K562 (cell line): ENCODE measurements around the gene KPNB1. TPM values are rescaled to one million over a fixed set of nuclear protein-coding genes. Genes with fewer than 3 reads are reported as not detected.

ENCODE experiments used
- ATAC-seq: fragments of 200-7000 bp; cut with Tn5 transposase; 3 replicates; pipeline ENCODE4 v1.9.1; 2020; ENCODE audit warnings: moderate library complexity
- BruUV-seq: library from RNA; stranded (reverse); fragments of 400-500 nt; replicated peaks from 2 replicates; lab custom pipeline; 2021; lab: Mats Ljungman, UMichigan
- CTCF ChIA-PET: fragments of 300-600 bp; formaldehyde crosslinking; extraction: SDS; loops from one replicate; lab custom pipeline; 2021; ENCODE audit warnings: low intra/inter-chr PET ratio; lab: Yijun Ruan, JAX
- POLR2A ChIA-PET: fragments of 300-600, 350-650 bp; sonication (Branson Sonifier 250); formaldehyde crosslinking; extraction: SDS; loops from one replicate; lab custom pipeline; 2021; ENCODE audit warnings: antibody characterized with exemption, inconsistent platforms; lab: Yijun Ruan, JAX
- DNase-seq, 4 experiments: peaks; one replicate each; pipeline versions ENCODE4 v3.0.0 to v3.0.0-alpha.2; 2011 to 2018; ENCODE audit warnings: low spot score in 3 of 4, mixed read lengths in 3 of 4; ENCODE audit errors: extremely low read depth in 1 of 4
- FAIRE-seq: peaks from 2 replicates; lab custom pipeline; 2011; peaks lifted over from hg19 to GRCh38; lab: Jason Lieb, UNC
- H2AFZ ChIP-seq: 2 replicates; pipeline ENCODE4 v1.6.0; 2011; ENCODE audit warnings: low read depth, low read length, control low read depth, inconsistent platforms
- H3K27ac ChIP-seq: fragments of 200-600 bp; 3 replicates; pipeline ENCODE4 v1.8.0; 2011; ENCODE audit warnings: low read depth, mild to moderate bottlenecking, control low read depth, inconsistent platforms, low read length, moderate library complexity, mixed read lengths; ENCODE audit errors: extremely low read depth
- H3K27me3 ChIP-seq, 2 experiments: fragments of 300-600 bp in 1 of 2; 2 replicates in 1 of 2; 3 replicates in 1 of 2; pipeline versions ENCODE4 v1.6.0 to v1.8.0; 2011; ENCODE audit warnings: inconsistent platforms in 2 of 2, low read length in 2 of 2, mild to moderate bottlenecking in 1 of 2, mixed read lengths in 1 of 2, moderate library complexity in 1 of 2; ENCODE audit not compliant: control insufficient read depth in 2 of 2, insufficient read depth in 2 of 2
- H3K36me3 ChIP-seq: fragments of 300-600 bp; 3 replicates; pipeline ENCODE4 v1.8.0; 2011; ENCODE audit warnings: mild to moderate bottlenecking, low read length, inconsistent platforms; ENCODE audit not compliant: control insufficient read depth, insufficient read depth
- H3K4me1 ChIP-seq, 2 experiments: fragments of 200-600 bp in 1 of 2; replicated peaks in 1 of 2; 2 replicates in 1 of 2; 3 replicates in 1 of 2; pipeline versions ENCODE4 v1.5.1 to v1.8.0; 2011; ENCODE audit warnings: inconsistent platforms in 2 of 2, low read length in 2 of 2, mild to moderate bottlenecking in 1 of 2, mixed read lengths in 1 of 2, moderate library complexity in 1 of 2; ENCODE audit not compliant: control insufficient read depth in 2 of 2, insufficient read depth in 2 of 2
- H3K4me2 ChIP-seq: 2 replicates; pipeline ENCODE4 v1.6.1; 2011; ENCODE audit warnings: low read length, control low read depth, inconsistent platforms, mixed read lengths; ENCODE audit not compliant: insufficient read depth
- H3K4me3 ChIP-seq: fragments of 200-600 bp; sonication (generic), shearing (Covaris generic); 2 replicates; pipeline ENCODE4 v1.5.1; 2016; ENCODE audit warnings: control low read depth, inconsistent platforms
- H3K79me2 ChIP-seq: fragments of 200-600 bp; 3 replicates; pipeline ENCODE4 v1.8.0; 2011; ENCODE audit warnings: low read length, inconsistent platforms; ENCODE audit not compliant: control insufficient read depth, insufficient read depth
- H3K9ac ChIP-seq, 2 experiments: 2 replicates each; pipeline versions ENCODE4 v1.6.0 to v1.6.1; 2011; ENCODE audit warnings: low read depth in 2 of 2, low read length in 2 of 2, control low read depth in 1 of 2, inconsistent platforms in 1 of 2, mild to moderate bottlenecking in 1 of 2, mixed read lengths in 1 of 2; ENCODE audit not compliant: insufficient read depth in 1 of 2
- H3K9me1 ChIP-seq: one replicate; pipeline ENCODE4 v1.6.0; 2011; ENCODE audit warnings: inconsistent platforms, mild to moderate bottlenecking, low read length, moderate library complexity; ENCODE audit not compliant: control insufficient read depth, insufficient read depth
- H3K9me3 ChIP-seq: replicated peaks from 2 replicates; pipeline ENCODE4 v1.5.1; 2011; ENCODE audit warnings: low read depth, low read length, inconsistent platforms; ENCODE audit not compliant: control insufficient read depth, insufficient read depth
- H4K20me1 ChIP-seq: replicated peaks from 2 replicates; pipeline ENCODE4 v1.6.1; 2011; ENCODE audit warnings: low read length, inconsistent platforms, mixed read lengths; ENCODE audit not compliant: control insufficient read depth, insufficient read depth
- GABPA ChIP-seq: fragments of 200-800 bp; sonication (Bioruptor generic); conservative IDR thresholded peaks from 2 replicates; pipeline ENCODE4 v1.6.1; 2016; ENCODE audit warnings: low read depth, missing genetic modification characterization, missing compliant biosample characterization
- HMGN3 ChIP-seq: IDR thresholded peaks from 2 replicates; pipeline ENCODE4 v1.6.1; 2011; ENCODE audit warnings: borderline replicate concordance, low read depth, mild to moderate bottlenecking, mixed read lengths, low read length; ENCODE audit not compliant: insufficient read length; ENCODE audit errors: extremely low read depth
- HNRNPLL ChIP-seq: fragments of 200-400 bp; formaldehyde crosslinking; IDR thresholded peaks from 2 replicates; pipeline ENCODE4 v1.6.1; 2017; ENCODE audit warnings: low read length, low read depth, mild to moderate bottlenecking; ENCODE audit not compliant: poor library complexity, severe bottlenecking
- JUN ChIP-seq, 2 experiments: sonication (generic) in 1 of 2; formaldehyde crosslinking in 1 of 2; IDR thresholded peaks; 2 replicates each; pipeline versions ENCODE4 v1.6.1 to v1.8.0; 2012 to 2022; ENCODE audit warnings: borderline replicate concordance in 2 of 2, mild to moderate bottlenecking in 2 of 2, improper control_type of control experiment in 1 of 2, low read depth in 1 of 2, low read length in 1 of 2, missing genetic modification reagents in 1 of 2
- NCOA6 ChIP-seq: fragments of 450-650 bp; IDR thresholded peaks from 2 replicates; pipeline ENCODE4 v1.6.1; 2017; ENCODE audit warnings: mild to moderate bottlenecking
- PPARD ChIP-seq: fragments of 250-450 bp; sonication (Bioruptor Pico); IDR thresholded peaks from 2 replicates; pipeline ENCODE4 v1.8.0; 2022; ENCODE audit warnings: inconsistent platforms, mild to moderate bottlenecking, moderate library complexity
- SAP30 ChIP-seq: fragments of 200-600 bp; sonication (generic); IDR thresholded peaks from 2 replicates; pipeline ENCODE4 v1.6.1; 2012; ENCODE audit warnings: borderline replicate concordance, low read depth, mild to moderate bottlenecking, moderate library complexity, low read length, control low read depth, inconsistent platforms; ENCODE audit not compliant: insufficient read depth, poor library complexity, severe bottlenecking
- SIN3A ChIP-seq, 2 experiments: fragments of 150-350 bp in 1 of 2; IDR thresholded peaks; 2 replicates each; pipeline ENCODE4 v1.6.1; 2011 to 2016; ENCODE audit warnings: borderline replicate concordance in 2 of 2, low read depth in 2 of 2, low read length in 2 of 2, mild to moderate bottlenecking in 2 of 2, moderate library complexity in 2 of 2; ENCODE audit not compliant: control insufficient read depth in 1 of 2
- SLC30A9 ChIP-seq: fragments of 250-450 bp; sonication (Bioruptor Pico); IDR thresholded peaks from 2 replicates; pipeline ENCODE4 v1.8.0; 2022; ENCODE audit warnings: mild to moderate bottlenecking, moderate library complexity
- ZBTB7A ChIP-seq: IDR thresholded peaks from 2 replicates; pipeline ENCODE4 v1.6.1; 2011; ENCODE audit warnings: low read depth, mild to moderate bottlenecking, low read length, moderate library complexity, borderline replicate concordance; ENCODE audit not compliant: control insufficient read depth
- ZNF12 ChIP-seq: sonication (generic); formaldehyde crosslinking; IDR thresholded peaks from 2 replicates; pipeline ENCODE4 v1.4.0; 2020; ENCODE audit warnings: mild to moderate bottlenecking, missing genetic modification reagents
- ZNF197 ChIP-seq: fragments of 200-800 bp; sonication (Bioruptor generic); IDR thresholded peaks from 2 replicates; pipeline ENCODE4 v1.6.1; 2016; ENCODE audit warnings: low read depth, missing genetic modification characterization, missing compliant biosample characterization
- ZNF354B ChIP-seq: fragments of 250-450 bp; sonication (Bioruptor Pico); IDR thresholded peaks from 2 replicates; pipeline ENCODE4 v1.4.0; 2020
- ZSCAN29 ChIP-seq: fragments of 450-650 bp; IDR thresholded peaks from 2 replicates; pipeline ENCODE4 v1.6.1; 2017
- WGBS: fragments of 100-300 bp; shearing (Covaris generic); methylation state at CpG from one replicate; pipeline ENCODE4 v1.1.6; 2016; ENCODE audit warnings: low coverage, mixed read lengths; ENCODE audit not compliant: insufficient coverage; ENCODE audit errors: missing lambda C conversion rate; 5-methylcytosine and 5-hydroxymethylcytosine counted together
- in situ Hi-C: fragments of 300-500 bp; cut with MboI; formaldehyde crosslinking; loops from 4 replicates; pipeline ENCODE4 v1.15.0; 2018; ENCODE audit warnings: inconsistent platforms, mixed read lengths
- intact Hi-C: fragments of 100-400 bp; cut with micrococcal nuclease; formaldehyde crosslinking; loops from 2 replicates; pipeline ENCODE4 v1.14.2; 2022
- polyA plus RNA-seq, 8 experiments: library from polyadenylated mRNA; depleted of rRNA in 4 of 8; stranded (reverse) in 5 of 8; unstranded in 3 of 8; fragments of >200 nt; fragmentation: Nextera tagmentation in 2 of 8; fragmentation: Illumina TruSeq in 1 of 8; extraction: Ambion mirVana in 2 of 8; extraction: Trizol in 1 of 8; gene quantifications; 2 replicates each; pipeline versions ENCODE4 v1.2.1 to v1.2.3, GENCODE V29; 2011 to 2014; ENCODE audit warnings: inconsistent platforms in 1 of 8, missing spikeins in 1 of 8
- total RNA-seq, 7 experiments: library from RNA; depleted of rRNA in 6 of 7; stranded (reverse); fragments of >200 nt in 6 of 7; fragmentation: Illumina TruSeq in 2 of 7; extraction: Trizol in 2 of 7; gene quantifications; 2 replicates each; pipeline versions ENCODE4 v1.2.1 to v1.2.3, GENCODE V29; 2011 to 2021; ENCODE audit warnings: low replicate concordance in 1 of 7
- TF ChIP-seq, protein P1 (sequence below): fragments of 450-650 bp; formaldehyde crosslinking; conservative IDR thresholded peaks from 2 replicates; pipeline ENCODE4 v1.4.0; 2022; ENCODE audit warnings: mild to moderate bottlenecking, missing genetic modification characterization
- TF ChIP-seq, protein P2 (sequence below): fragments of 250-450 bp; sonication (Bioruptor Pico); IDR thresholded peaks from 2 replicates; pipeline ENCODE4 v1.5.0; 2022; ENCODE audit warnings: mild to moderate bottlenecking

Gene KPNB1
- total and polyA plus RNA-seq, 9 of the 15 experiments (the other 6 are each of a cell fraction or from before 2014, with no cell fraction given), result 154 to 622 (median 354) TPM

DNA sequence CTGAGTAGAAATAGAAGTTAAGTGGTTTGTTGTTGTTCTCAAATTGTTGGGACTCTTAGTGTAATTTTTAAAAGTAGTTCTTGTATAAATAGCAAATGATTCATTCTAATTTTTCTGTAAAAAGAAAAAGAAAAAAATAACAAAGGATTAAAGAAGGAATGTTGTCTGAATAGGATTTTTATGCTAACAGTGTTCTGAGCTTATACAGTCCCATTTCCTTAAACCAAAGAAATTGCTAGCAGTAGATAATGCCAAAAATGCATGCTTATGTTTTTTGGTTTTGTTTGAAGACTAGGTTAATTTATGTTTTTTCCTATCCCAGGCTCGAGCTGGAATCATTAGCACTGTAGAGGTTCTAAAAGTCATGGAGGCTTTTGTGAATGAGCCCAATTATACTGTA is 44.7 kb upstream of the KPNB1 start:
- TF ChIP-seq SLC30A9 (CRISPR knock-in tag) (no peak), NCOA6 (no peak), SIN3A (IDR thresholded peaks at IDR 0.05; ENCODE audit: borderline replicate concordance in 2 of 2, control insufficient read depth in 1 of 2, low read depth in 2 of 2, low read length in 2 of 2) (no peak), SAP30 (no peak), ZNF12 (CRISPR knock-in tag) (no peak), ZBTB7A (no peak), JUN (IDR thresholded peaks at IDR 0.05; ENCODE audit: borderline replicate concordance, low read depth, low read length) (no peak), JUN (CRISPR knock-in tag; IDR thresholded peaks at IDR 0.05; ENCODE audit: borderline replicate concordance) (no peak), ZNF197 (no peak), PPARD (CRISPR knock-in tag) (no peak), GABPA (tag) (no peak), HMGN3 (no peak), ZNF354B (CRISPR knock-in tag) (no peak), HNRNPLL (no peak), ZSCAN29 (no peak)
- TF ChIP-seq, protein P1, sequence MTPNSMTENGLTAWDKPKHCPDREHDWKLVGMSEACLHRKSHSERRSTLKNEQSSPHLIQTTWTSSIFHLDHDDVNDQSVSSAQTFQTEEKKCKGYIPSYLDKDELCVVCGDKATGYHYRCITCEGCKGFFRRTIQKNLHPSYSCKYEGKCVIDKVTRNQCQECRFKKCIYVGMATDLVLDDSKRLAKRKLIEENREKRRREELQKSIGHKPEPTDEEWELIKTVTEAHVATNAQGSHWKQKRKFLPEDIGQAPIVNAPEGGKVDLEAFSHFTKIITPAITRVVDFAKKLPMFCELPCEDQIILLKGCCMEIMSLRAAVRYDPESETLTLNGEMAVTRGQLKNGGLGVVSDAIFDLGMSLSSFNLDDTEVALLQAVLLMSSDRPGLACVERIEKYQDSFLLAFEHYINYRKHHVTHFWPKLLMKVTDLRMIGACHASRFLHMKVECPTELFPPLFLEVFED (CRISPR knock-in tag), result no peak
- TF ChIP-seq, protein P2, sequence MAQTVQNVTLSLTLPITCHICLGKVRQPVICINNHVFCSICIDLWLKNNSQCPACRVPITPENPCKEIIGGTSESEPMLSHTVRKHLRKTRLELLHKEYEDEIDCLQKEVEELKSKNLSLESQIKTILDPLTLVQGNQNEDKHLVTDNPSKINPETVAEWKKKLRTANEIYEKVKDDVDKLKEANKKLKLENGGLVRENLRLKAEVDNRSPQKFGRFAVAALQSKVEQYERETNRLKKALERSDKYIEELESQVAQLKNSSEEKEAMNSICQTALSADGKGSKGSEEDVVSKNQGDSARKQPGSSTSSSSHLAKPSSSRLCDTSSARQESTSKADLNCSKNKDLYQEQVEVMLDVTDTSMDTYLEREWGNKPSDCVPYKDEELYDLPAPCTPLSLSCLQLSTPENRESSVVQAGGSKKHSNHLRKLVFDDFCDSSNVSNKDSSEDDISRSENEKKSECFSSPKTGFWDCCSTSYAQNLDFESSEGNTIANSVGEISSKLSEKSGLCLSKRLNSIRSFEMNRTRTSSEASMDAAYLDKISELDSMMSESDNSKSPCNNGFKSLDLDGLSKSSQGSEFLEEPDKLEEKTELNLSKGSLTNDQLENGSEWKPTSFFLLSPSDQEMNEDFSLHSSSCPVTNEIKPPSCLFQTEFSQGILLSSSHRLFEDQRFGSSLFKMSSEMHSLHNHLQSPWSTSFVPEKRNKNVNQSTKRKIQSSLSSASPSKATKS (CRISPR knock-in tag), result no peak
- Histone ChIP-seq H3K9ac (no peak overlapping the region), H3K36me3 (peaks cover 71% of the 10 kb centered on the region), H3K79me2 (no peaks in the 10 kb centered on the region), H3K27me3 (no peaks in the 10 kb centered on the region), H4K20me1 (no peaks in the 10 kb centered on the region), H3K4me3 (no peak overlapping the region), H3K4me1 (no peaks in the 10 kb centered on the region), H2AFZ (no peak overlapping the region), H3K9me1 (no peaks in the 10 kb centered on the region), H3K27ac (no peak overlapping the region), H3K4me2 (no peak overlapping the region), H3K9me3 (no peaks in the 10 kb centered on the region)
- in situ Hi-C loops (loop anchor here (25.0 kb wide), 1 partner anchor 618 kb away; the partner anchor contains the start of gene RPRML), intact Hi-C loops (no loop called here)
- 94% methylated on average over 1 of the region's 1 CpG for WGBS
- no peak for ATAC-seq
- ChIA-PET CTCF (no interaction called here), POLR2A (interaction anchor here (0.6 to 1.0 kb wide), 2 partner anchors 14 to 404 kb away, joined by 3 to 4 read pairs; no protein-coding TSS in a partner anchor)
- no peak for FAIRE-seq
- no peak for DNase-seq
- no TSS peak for BruUV-seq
